ENCODE results near the gene PCP4L1. TPM values are rescaled to one million over a fixed set of nuclear protein-coding genes. Genes with fewer than 3 reads are reported as not detected.
"Not testable (repeated sequence)": the region's sequence is repeated elsewhere in the genome, so short reads cannot be mapped to it uniquely, and the experiment has no call there.

Gene PCP4L1
- total RNA-seq, 2 donors from 2014 or later: 0.68 to 1.8 TPM

- H3K4me1 ChIP-seq (ENCODE audit: control insufficient read depth in 1 of 2, low read depth in 2 of 2): peaks cover 0 to 12% of the 10 kb centered on the region in 2 donors
- not testable (repeated sequence) for H3K27ac ChIP-seq; H3K27me3 ChIP-seq (replicated peaks; ENCODE audit: insufficient read depth); ATAC-seq (ENCODE audit: insufficient number of reproducible peaks, low FRiP score, low read depth); H3K36me3 ChIP-seq; H3K4me3 ChIP-seq; DNase-seq (ENCODE audit: low spot score)
- peaks cover 13% of the 10 kb centered on the region for H3K9me3 ChIP-seq
These were observed 1.4 kb upstream of the PCP4L1 start for GRCh38 chr1:161257109-161257508.

- DNase-seq (ENCODE audit: low spot score) (no peak), ATAC-seq (ENCODE audit: insufficient number of reproducible peaks, low FRiP score, low read depth) (no peak)
- Histone ChIP-seq H3K9me3 (peaks cover 13% of the 10 kb centered on the region), H3K27ac (no peak overlapping the region), H3K4me1 (ENCODE audit: control insufficient read depth in 1 of 2, low read depth in 2 of 2) (peaks cover 0 to 12% of the 10 kb centered on the region in 2 donors), H3K4me3 (no peak overlapping the region), H3K27me3 (replicated peaks; ENCODE audit: insufficient read depth) (peaks cover 9% of the 10 kb centered on the region), H3K36me3 (no peaks in the 10 kb centered on the region)
- TF ChIP-seq, protein P1, sequence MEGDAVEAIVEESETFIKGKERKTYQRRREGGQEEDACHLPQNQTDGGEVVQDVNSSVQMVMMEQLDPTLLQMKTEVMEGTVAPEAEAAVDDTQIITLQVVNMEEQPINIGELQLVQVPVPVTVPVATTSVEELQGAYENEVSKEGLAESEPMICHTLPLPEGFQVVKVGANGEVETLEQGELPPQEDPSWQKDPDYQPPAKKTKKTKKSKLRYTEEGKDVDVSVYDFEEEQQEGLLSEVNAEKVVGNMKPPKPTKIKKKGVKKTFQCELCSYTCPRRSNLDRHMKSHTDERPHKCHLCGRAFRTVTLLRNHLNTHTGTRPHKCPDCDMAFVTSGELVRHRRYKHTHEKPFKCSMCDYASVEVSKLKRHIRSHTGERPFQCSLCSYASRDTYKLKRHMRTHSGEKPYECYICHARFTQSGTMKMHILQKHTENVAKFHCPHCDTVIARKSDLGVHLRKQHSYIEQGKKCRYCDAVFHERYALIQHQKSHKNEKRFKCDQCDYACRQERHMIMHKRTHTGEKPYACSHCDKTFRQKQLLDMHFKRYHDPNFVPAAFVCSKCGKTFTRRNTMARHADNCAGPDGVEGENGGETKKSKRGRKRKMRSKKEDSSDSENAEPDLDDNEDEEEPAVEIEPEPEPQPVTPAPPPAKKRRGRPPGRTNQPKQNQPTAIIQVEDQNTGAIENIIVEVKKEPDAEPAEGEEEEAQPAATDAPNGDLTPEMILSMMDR (IDR thresholded peaks at IDR 0.05): no peak
These were observed 779 bp downstream of the PCP4L1 start for GRCh38 chr1:161259345-161259702.

- Histone ChIP-seq H3K27me3 (replicated peaks; ENCODE audit: insufficient read depth) (peaks cover 9% of the 10 kb centered on the region), H3K36me3 (no peaks in the 10 kb centered on the region), H3K4me3 (no peak overlapping the region), H3K9me3 (peaks cover 13% of the 10 kb centered on the region), H3K27ac (no peak overlapping the region), H3K4me1 (ENCODE audit: control insufficient read depth in 1 of 2, low read depth in 2 of 2) (peaks cover 0 to 12% of the 10 kb centered on the region in 2 donors)
- TF ChIP-seq, protein P1 (IDR thresholded peaks at IDR 0.05): no peak
- no peak for DNase-seq (ENCODE audit: low spot score)
- no peak for ATAC-seq (ENCODE audit: insufficient number of reproducible peaks, low FRiP score, low read depth)
These were observed 1.2 kb downstream of the PCP4L1 start for GRCh38 chr1:161259765-161260164.

- DNase-seq (ENCODE audit: low spot score) (no peak), ATAC-seq (ENCODE audit: insufficient number of reproducible peaks, low FRiP score, low read depth) (no peak)
- Histone ChIP-seq H3K4me3 (no peak overlapping the region), H3K27ac (no peak overlapping the region), H3K27me3 (replicated peaks; ENCODE audit: insufficient read depth) (peaks cover 9% of the 10 kb centered on the region), H3K4me1 (ENCODE audit: control insufficient read depth in 1 of 2, low read depth in 2 of 2) (peaks cover 0 to 12% of the 10 kb centered on the region in 2 donors), H3K36me3 (no peaks in the 10 kb centered on the region), H3K9me3 (peaks cover 13% of the 10 kb centered on the region)
- TF ChIP-seq, protein P1 (IDR thresholded peaks at IDR 0.05): no peak
These were observed 2.1 kb downstream of the PCP4L1 start for GRCh38 chr1:161260376-161261260.

DNA sequence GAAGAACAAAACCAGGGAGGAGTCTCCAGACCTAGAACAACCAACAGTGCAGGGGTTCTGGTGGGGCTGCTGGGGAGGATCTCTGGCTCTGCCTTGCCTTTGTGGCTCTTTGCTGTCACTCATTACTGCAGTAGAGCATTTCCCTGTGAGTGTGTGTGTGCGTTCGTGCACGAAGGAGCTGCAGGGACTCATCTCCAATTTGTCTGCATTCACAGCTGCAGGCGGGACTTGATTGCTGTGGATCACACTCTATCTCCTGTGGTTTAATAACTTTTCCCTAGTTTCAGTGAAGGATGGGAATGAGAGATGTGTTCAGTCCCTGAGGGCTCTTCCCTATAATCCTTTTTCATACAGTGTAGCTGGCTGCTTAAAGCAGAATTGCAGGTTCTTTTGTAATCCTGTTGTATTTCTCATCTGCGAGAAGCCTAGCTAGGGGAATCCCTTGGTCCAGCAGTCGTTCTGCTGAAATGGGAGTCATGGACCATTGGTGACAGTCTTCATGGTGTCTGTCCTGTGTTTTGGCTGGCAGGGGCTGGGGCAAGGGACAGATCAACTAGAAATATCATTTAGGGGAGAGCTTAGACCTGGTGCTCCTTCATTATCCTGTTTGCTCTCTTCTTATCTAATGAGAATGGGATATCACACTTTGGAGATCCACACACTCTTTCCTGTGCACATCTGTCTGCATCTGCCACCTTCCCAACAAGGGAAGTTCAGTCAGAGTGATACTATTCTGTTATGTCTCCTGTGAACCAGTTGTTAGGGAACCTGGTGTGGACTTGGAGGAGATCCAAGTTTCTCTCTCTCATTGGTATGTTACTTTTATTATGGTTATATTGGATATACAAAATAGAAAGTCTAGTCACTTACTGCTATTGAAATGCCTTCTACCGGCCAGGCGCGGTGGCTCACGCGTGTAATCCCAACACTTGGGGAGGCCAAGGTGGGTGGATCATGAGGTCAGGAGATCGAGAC is 3.0 kb downstream of the PCP4L1 start:
- Histone ChIP-seq H3K27ac (no peak overlapping the region), H3K27me3 (replicated peaks; ENCODE audit: insufficient read depth) (peaks cover 9% of the 10 kb centered on the region), H3K4me1 (ENCODE audit: control insufficient read depth in 1 of 2, low read depth in 2 of 2) (peaks cover 0 to 12% of the 10 kb centered on the region in 2 donors), H3K36me3 (no peaks in the 10 kb centered on the region), H3K9me3 (peaks cover 11% of the 10 kb centered on the region), H3K4me3 (no peak overlapping the region)
- no peak for DNase-seq (ENCODE audit: low spot score)
- TF ChIP-seq, protein P1 (IDR thresholded peaks at IDR 0.05): no peak
- ATAC-seq (ENCODE audit: insufficient number of reproducible peaks, low FRiP score, low read depth): no peak

All from thoracic aorta (tissue), 2 donors.